Stimulated activated CD8-positive, alpha-beta memory T cell treated with anti-CD3 and anti-CD28 coated beads, Interleukin-4, amount 100 ng/mL, for 1 hour (primary cell): ENCODE measurements around the gene DSTN.

Experiments used
- DNase-seq, 2 donors: peaks; one replicate each; pipeline ENCODE4 v3.0.0-alpha.2; 2020; ENCODE audit warnings: low read depth in 2 of 2, low spot score in 1 of 2

The DSTN gene

GRCh38 chr20:17622851-17623508 lies 53.1 kb downstream of the DSTN start:
- no peak for DNase-seq

- DNase-seq, result no peak
Measured at GRCh38 chr20:17624070-17624469, 54.2 kb downstream of the DSTN start.

GRCh38 chr20:17624551-17625245 lies 54.8 kb downstream of the DSTN start:
- no peak for DNase-seq

GRCh38 chr20:17625246-17626051 lies 55.6 kb downstream of the DSTN start:
- no peak for DNase-seq

- no peak for DNase-seq
Measured at GRCh38 chr20:17626217-17627007, 56.5 kb downstream of the DSTN start.

- DNase-seq, result no peak
Measured at GRCh38 chr20:17627101-17627955, 57.5 kb downstream of the DSTN start.

GRCh38 chr20:17628101-17628841 lies 58.4 kb downstream of the DSTN start:
- DNase-seq, result no peak

GRCh38 chr20:17629025-17629424 lies 59.1 kb downstream of the DSTN start:
- no peak for DNase-seq

GRCh38 chr20:17629678-17630089 lies 59.8 kb downstream of the DSTN start:
- DNase-seq, result no peak

- DNase-seq, result no peak
Measured at GRCh38 chr20:17630151-17630805, 60.4 kb downstream of the DSTN start.

- DNase-seq, result no peak
Measured at GRCh38 chr20:17630806-17631195, 60.9 kb downstream of the DSTN start.

GRCh38 chr20:17631576-17632319 lies 61.9 kb downstream of the DSTN start:
- DNase-seq, result no peak

- no peak for DNase-seq
Measured at GRCh38 chr20:17633221-17633849, 63.5 kb downstream of the DSTN start.

GRCh38 chr20:17633850-17634500 lies 64.1 kb downstream of the DSTN start:
- no peak for DNase-seq

GRCh38 chr20:17634661-17635331 lies 64.9 kb downstream of the DSTN start:
- no peak for DNase-seq

GRCh38 chr20:17635332-17636244 lies 65.7 kb downstream of the DSTN start:
- DNase-seq, result no peak
